Erythroblast (primary cell): ENCODE measurements around the gene TXNIP.
"Not testable (repeated sequence)": the region's sequence is repeated elsewhere in the genome, so short reads cannot be mapped to it uniquely, and the experiment has no call there.

Experiments used
- GATA1 ChIP-seq: IDR thresholded peaks from 2 replicates; pipeline ENCODE4 v1.6.1; 2011; ENCODE audit warnings: low read depth, mild to moderate bottlenecking, control low read depth, low read length, moderate library complexity
- POLR2A ChIP-seq: IDR thresholded peaks from 2 replicates; pipeline ENCODE4 v1.6.1; 2011; ENCODE audit warnings: mild to moderate bottlenecking, low read length

GRCh38 chr1:146026650-146027049 lies 30.3 kb upstream of the TXNIP start:
- not testable (repeated sequence) for TF ChIP-seq POLR2A, GATA1
